Measurements from ENCODE around the gene ANO10.

ANO10 gene

DNA sequence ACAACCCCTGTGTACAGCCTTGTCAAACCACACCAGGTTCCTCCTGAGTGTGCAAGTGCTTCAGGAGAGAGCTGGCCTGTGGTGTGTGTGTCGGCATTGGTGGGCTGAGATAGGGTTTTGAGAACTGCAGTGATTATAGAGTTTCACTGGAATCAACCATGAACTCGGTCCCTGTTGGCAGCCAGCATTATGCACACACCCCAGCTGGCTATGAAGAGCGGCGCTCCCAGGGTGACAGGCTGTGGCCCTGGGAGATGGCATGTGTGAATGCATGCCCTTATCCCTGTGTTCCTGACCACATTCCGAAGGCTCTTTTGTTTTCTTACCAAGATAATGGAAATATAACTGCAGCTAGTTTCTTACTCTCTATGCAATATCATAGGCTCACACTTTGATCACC lies 233.6 kb downstream of the ANO10 start:
- H3K4me1 ChIP-seq: no peaks in the 10 kb centered on the region
- in situ Hi-C loops (cut with MboI; ENCODE audit: low sequenced_read_pairs): no loop called here
- no peaks in the 10 kb centered on the region for H3K36me3 ChIP-seq (replicated peaks)
- 0 out of 2 replicates have a peak, but pooled peaks cover 2% of the 10 kb centered on the region for H3K9me3 ChIP-seq
- H3K27me3 ChIP-seq (ENCODE audit: low read depth): no peaks in the 10 kb centered on the region
- DNase-seq (ENCODE audit: low spot score in 2 of 2): no peak
- no peak overlapping the region for H3K4me3 ChIP-seq

DNA sequence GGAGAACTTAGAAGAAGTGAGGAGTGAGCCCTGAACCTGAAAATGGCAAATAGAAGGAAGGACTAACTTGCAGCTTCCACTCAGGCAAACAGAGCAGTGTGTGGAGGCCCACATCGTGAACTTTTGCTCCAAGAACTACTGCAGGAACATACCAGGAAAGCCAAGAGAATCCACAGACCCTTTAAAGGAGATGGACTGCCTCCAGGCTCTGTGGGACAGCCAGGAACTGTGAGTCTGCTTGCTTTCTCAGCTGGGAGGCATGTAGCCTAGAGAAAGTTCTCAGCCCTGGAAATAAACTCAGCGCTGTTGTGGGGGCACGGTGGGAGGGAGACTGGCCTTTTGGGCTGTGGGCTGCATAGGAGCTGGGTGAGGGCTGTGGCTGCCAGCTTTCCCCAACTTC lies 242.5 kb downstream of the ANO10 start:
- no peaks in the 10 kb centered on the region for H3K27me3 ChIP-seq (ENCODE audit: low read depth)
- H3K4me3 ChIP-seq: no peak overlapping the region
- no peaks in the 10 kb centered on the region for H3K4me1 ChIP-seq
- in situ Hi-C loops (cut with MboI; ENCODE audit: low sequenced_read_pairs): no loop called here
- H3K9me3 ChIP-seq: no peaks in the 10 kb centered on the region
- H3K36me3 ChIP-seq (replicated peaks): no peaks in the 10 kb centered on the region
- no peak for DNase-seq (ENCODE audit: low spot score in 2 of 2)

DNA sequence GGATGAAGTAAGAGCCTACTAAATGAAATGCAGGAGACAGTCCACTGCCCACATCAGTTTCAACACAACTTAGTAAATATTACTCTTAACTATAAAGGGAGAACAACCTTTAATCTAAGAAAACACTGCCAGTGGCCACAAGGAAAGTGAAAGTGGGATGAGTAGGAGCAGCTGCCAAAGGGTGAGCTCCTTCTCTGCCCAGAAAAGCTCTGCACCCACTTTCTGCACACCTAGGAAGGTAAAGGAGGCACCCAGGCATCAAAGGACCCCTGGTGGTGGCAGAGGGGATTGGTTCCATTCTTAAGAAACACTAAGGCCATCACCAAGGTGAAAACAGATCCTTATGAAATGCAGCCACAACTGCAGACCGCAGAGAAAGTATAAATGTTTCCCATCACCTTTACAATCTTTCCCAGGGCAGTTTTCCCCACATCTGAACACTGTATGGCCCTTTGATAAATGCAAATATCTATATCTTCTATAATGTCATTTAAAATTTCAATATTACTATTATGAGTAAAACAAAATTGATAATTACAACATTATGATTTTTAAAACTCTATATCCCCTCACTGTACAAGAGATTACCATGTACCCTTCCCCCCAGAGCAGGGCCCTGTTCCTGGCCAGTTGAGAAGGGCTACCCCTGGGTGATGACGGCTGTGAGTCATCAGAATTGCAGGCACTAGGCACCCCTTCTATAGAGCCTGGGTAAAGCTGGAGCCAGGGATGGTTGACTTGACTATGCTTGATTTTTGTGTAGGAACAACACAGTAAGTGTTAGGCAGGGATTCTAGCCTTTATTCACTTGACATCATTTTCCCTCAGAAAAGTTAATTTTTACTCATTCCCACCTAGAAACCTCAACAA lies 243.5 kb downstream of the ANO10 start:
- in situ Hi-C loops (cut with MboI; ENCODE audit: low sequenced_read_pairs): no loop called here
- peak; percentile 36 to 64 for DNase-seq (ENCODE audit: low spot score in 2 of 2)
- Histone ChIP-seq H3K4me1 (no peaks in the 10 kb centered on the region), H3K9me3 (no peaks in the 10 kb centered on the region), H3K27me3 (ENCODE audit: low read depth) (no peaks in the 10 kb centered on the region), H3K4me3 (no peak overlapping the region), H3K36me3 (replicated peaks) (no peaks in the 10 kb centered on the region)

DNA sequence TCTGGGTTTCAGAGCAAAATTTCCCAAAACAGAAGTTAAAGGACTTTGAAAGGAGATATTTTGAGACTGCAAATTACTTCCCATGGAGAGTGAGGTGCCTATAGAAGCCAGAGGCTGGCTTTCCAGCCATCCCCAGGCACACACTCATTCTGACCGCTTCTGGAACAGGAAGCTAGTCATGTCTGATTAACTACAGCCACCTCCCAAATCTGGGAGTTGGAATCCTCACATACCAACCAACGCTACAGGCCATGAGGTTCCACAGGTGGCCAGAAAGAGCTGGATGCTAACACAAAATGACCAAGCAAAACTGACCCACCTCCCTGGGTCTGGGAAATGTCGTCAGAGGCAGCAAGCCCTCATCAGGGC lies 248.3 kb downstream of the ANO10 start:
- no peak for DNase-seq (ENCODE audit: low spot score in 2 of 2)
- in situ Hi-C loops (cut with MboI; ENCODE audit: low sequenced_read_pairs): no loop called here
- no peaks in the 10 kb centered on the region for H3K36me3 ChIP-seq (replicated peaks)
- H3K27me3 ChIP-seq (ENCODE audit: low read depth): no peaks in the 10 kb centered on the region
- no peak overlapping the region for H3K4me3 ChIP-seq
- H3K4me1 ChIP-seq: no peaks in the 10 kb centered on the region
- H3K9me3 ChIP-seq: no peaks in the 10 kb centered on the region

DNA sequence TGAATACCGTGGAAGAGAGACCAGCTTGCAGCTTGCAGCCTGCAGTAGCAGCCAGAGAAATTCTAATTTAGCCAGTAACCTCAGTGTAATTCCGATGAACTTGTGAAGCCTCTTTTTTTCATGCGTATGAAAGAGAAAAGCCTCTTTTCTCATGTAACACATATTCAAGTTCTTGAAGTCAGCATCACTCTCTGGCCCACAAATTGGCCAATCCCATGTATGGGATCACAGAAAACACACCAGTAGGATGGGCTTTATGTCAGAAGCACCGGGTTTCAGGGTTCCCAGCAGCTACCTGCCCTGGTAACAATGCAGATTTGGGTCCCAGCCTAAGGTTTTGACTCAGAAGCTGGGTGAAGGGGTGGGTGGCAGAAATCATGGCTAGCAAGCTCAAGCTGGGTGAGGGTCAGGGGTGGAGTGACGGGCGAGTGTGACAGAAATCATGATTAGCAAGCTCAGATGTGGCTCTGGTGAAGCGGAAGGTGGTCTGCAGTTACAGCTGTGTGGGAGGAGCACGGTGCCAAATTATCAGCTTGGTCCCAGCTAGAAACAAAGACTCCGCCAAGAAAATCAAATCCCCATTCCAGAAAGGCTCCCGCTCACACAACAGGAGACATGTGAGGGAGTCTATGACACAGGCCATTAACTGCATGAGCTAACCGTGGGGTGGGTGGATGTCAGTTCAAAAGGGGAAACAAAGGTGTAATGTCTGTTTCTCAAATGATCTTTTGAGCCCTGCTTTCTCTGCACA lies 248.8 kb downstream of the ANO10 start:
- in situ Hi-C loops (cut with MboI; ENCODE audit: low sequenced_read_pairs): no loop called here
- Histone ChIP-seq H3K4me1 (no peaks in the 10 kb centered on the region), H3K9me3 (no peaks in the 10 kb centered on the region), H3K27me3 (ENCODE audit: low read depth) (no peaks in the 10 kb centered on the region), H3K36me3 (replicated peaks) (no peaks in the 10 kb centered on the region), H3K4me3 (no peak overlapping the region)
- no peak for DNase-seq (ENCODE audit: low spot score in 2 of 2)

DNA sequence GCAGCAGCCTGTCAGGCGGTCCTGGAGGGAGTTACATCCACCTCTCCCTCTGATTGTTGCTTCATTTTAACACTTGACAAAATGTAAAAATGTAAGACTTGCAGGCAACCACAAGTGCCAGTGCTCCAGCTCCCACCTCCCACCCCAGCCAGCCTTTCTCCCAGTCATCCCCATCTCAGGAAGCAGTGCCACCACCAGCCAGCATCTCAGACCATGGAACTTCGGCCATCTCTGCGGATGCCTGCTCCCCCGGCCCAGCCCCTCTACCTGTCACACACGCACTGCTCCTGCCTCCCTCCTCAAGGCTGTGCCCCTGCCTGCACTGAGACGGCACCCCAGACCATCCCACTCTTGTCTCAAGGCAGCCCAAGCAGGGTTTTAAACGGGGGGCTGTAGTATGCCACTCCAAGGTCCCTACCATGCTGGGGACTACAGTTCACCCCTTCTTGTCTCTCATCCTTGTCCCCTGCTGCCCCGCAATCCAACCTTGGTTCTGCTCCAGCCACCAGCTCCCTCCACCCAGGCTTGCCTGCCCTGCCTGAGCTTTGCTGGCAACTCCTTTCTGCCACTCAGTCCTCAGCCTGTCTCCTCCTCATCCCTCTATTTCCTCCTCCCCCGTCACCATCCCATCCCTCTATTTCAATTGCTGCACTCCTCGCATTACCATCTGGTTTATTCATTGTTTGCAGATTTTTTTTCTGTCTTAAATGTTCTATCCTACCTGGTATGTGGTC lies 249.6 kb downstream of the ANO10 start:
- Histone ChIP-seq H3K36me3 (replicated peaks) (no peaks in the 10 kb centered on the region), H3K4me1 (no peaks in the 10 kb centered on the region), H3K4me3 (no peak overlapping the region), H3K27me3 (ENCODE audit: low read depth) (no peaks in the 10 kb centered on the region), H3K9me3 (no peaks in the 10 kb centered on the region)
- no peak for DNase-seq (ENCODE audit: low spot score in 2 of 2)
- in situ Hi-C loops (cut with MboI; ENCODE audit: low sequenced_read_pairs): no loop called here

DNA sequence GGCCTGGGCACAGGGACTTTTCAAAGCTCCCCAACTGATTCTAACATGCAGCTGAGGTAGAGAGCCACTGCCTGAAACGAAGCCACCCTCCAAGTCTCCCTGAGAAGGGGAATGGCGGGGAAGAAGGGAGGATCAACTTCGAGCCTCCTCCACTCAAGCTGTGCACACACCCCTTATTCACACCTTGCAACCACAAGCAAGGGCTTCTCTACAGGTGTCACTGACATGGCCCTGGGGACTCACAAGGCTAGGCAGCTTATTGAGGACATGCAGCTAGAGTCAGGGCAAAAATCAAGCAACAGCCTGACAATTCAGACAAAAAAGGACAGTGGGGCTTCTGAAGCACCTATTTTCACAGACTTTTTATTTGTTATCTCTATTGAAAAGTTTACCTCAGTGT lies 250.3 kb downstream of the ANO10 start:
- no peak overlapping the region for H3K4me3 ChIP-seq
- H3K27me3 ChIP-seq (ENCODE audit: low read depth): no peaks in the 10 kb centered on the region
- no peaks in the 10 kb centered on the region for H3K4me1 ChIP-seq
- in situ Hi-C loops (cut with MboI; ENCODE audit: low sequenced_read_pairs): no loop called here
- no peaks in the 10 kb centered on the region for H3K9me3 ChIP-seq
- no peaks in the 10 kb centered on the region for H3K36me3 ChIP-seq (replicated peaks)
- no peak for DNase-seq (ENCODE audit: low spot score in 2 of 2)

DNA sequence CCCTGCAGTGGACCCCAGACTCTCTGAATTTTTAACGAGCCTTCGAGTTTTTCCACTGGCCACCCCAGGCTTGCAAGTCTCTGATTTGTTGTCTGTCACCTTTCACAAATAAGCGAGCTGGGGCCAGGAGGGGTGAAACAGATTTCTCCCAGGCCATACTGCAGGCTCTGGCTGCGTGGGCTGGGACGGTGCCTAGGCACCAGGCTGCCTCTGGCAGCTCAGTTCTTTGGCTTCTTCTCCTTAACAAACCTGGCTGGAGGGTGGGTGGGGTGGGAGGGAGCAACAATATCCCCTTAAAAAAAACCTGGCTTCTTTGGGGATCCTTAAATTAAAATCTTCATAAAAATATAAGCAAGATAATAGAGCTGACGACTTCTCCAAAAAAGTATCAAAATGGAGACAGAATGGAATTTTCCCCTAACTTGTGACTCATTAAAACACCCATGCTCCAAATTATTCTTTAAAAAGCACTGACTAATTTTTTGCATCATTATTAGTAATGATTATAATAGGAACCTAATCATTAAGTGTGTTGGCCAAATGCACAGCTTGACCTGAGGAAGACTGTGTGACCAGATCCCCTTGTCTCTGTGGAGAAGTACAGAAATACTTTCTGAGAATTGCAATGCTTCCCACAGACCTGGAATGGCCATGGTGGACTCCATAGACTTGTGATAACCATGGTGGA lies 251.4 kb downstream of the ANO10 start:
- in situ Hi-C loops (cut with MboI; ENCODE audit: low sequenced_read_pairs): no loop called here

DNA sequence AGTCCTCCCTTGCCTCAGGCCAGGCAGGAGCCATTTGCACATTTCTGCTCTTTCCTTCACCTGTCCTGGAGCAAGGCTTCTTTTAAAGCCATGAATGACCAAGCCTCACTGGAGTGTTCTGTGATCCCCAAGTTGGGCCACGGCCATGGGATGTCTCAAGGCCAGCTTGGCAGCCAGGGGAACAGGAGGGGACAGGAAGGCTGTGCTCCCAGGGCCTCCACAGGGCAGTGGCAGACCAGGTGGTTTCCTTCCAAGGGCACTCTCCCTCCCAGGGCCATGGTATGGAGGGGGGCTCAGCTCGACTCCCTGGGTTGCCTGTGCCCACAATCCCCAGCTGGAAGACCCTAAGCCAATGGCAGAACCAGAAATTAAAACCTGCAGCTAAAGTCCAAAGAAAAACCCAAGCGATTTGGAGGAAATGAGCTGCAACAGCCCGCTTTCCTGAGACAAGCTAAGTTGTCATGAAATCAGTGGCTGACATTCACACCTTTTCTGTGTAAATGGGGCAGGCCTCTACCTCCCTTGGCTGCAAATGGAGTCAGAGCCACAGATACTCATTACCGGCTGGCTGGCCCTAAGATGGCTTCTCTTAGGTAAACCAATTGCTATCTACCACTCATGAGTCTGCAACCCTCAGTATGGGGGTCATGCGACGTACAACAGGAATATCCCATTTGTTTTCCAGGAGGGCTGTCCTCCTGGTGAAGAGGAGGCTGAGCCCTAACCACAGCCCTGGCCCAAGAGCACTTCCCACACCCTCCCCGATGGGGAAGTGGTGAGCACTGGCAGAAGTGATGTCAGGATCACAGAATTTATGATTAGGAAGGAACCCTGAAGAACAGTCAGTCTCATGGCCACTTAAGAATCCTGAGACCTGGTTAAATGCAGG lies 252.2 kb downstream of the ANO10 start:
- Histone ChIP-seq H3K4me1 (no peaks in the 10 kb centered on the region), H3K27me3 (ENCODE audit: low read depth) (no peaks in the 10 kb centered on the region), H3K36me3 (replicated peaks) (no peaks in the 10 kb centered on the region), H3K4me3 (no peak overlapping the region), H3K9me3 (no peaks in the 10 kb centered on the region)
- DNase-seq (ENCODE audit: low spot score in 2 of 2): no peak
- in situ Hi-C loops (cut with MboI; ENCODE audit: low sequenced_read_pairs): no loop called here

More for the DNA sequence above, 251.4 kb downstream of the ANO10 start:
- DNase-seq (ENCODE audit: low spot score in 2 of 2): no peak
- Histone ChIP-seq H3K4me1 (no peaks in the 10 kb centered on the region), H3K9me3 (no peaks in the 10 kb centered on the region), H3K36me3 (replicated peaks) (no peaks in the 10 kb centered on the region), H3K4me3 (no peak overlapping the region), H3K27me3 (ENCODE audit: low read depth) (no peaks in the 10 kb centered on the region)

DNA sequence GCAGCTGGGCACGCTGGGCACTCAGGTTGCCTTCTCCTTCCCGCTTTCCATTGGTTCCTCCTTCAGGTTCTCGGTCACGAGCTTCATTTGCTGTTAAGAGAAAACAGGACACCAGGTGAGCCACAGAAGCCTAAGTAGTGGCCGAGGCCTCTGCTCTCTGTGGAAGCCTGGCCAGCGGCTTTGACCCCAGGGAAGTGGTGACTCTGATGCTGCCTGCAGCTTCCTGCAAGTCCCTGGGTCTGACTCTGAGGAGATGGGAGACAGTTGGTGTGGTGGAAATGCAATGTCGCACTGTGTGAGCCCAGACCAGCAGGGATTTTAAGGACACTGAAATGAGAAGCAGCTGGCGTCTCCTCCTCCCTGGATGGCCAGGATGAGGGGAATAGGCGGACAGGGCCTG lies 254.9 kb downstream of the ANO10 start:
- Histone ChIP-seq H3K4me1 (no peaks in the 10 kb centered on the region), H3K36me3 (replicated peaks) (no peaks in the 10 kb centered on the region), H3K4me3 (no peak overlapping the region), H3K9me3 (no peaks in the 10 kb centered on the region), H3K27me3 (ENCODE audit: low read depth) (no peaks in the 10 kb centered on the region)
- in situ Hi-C loops (cut with MboI; ENCODE audit: low sequenced_read_pairs): no loop called here
- DNase-seq (ENCODE audit: low spot score in 2 of 2): no peak

DNA sequence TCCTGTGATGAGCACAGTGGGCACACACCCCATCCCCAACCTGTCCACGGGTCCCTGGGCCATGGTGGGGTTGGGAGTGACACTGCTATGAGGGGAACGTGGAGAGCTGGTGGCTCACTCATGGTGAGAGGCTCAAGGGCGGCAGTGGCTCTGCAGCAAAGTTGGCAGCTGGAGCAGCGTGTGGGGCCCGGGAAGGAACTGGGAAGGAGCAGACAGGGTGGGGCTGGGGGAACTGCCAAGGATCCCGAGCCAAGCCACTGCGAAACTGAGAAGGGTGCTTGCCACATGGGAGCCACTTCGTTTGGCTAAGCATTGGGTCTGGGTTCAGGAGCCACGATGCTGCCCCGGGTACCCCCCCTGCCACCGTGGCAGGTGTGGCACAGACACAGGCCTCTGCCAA lies 255.3 kb downstream of the ANO10 start:
- H3K4me3 ChIP-seq: no peak overlapping the region
- no peaks in the 10 kb centered on the region for H3K4me1 ChIP-seq
- no peaks in the 10 kb centered on the region for H3K36me3 ChIP-seq (replicated peaks)
- no peaks in the 10 kb centered on the region for H3K27me3 ChIP-seq (ENCODE audit: low read depth)
- in situ Hi-C loops (cut with MboI; ENCODE audit: low sequenced_read_pairs): no loop called here
- no peak for DNase-seq (ENCODE audit: low spot score in 2 of 2)
- H3K9me3 ChIP-seq: no peaks in the 10 kb centered on the region

DNA sequence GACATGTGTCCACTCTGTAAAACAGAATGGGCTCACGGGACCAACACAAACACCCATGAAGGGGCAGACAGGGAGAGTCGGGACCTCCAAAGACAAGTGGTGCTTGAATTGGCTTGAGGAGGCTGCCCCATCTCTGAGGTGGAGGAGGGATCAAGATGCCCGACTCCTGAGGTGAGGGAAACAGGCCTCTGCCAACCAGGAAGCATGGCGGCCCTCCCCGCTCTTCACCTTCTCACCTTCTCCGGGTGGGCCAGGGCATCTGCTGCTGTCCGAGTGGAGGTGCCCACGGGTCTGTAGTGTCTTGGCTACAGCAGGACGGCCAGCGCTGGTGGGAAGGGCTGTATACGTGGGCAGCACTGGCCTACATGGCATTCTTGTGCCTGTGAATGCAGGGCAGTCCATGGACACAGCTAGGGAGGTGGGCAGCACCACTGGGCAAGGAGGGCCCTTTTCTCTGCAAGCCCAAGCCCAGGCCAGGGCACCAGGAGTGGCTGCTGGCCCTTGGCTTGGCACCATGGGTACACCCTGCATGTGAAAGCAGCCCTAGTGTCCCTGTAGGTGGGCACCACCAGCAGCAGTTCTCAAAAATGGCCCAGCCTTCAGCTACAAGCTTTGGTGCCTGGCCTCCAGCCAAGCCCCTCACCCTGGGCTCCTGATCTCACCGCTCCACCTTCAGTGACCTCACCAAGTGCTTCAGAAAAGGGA lies 256.1 kb downstream of the ANO10 start:
- in situ Hi-C loops (cut with MboI; ENCODE audit: low sequenced_read_pairs): no loop called here
- no peaks in the 10 kb centered on the region for H3K27me3 ChIP-seq (ENCODE audit: low read depth)
- DNase-seq (ENCODE audit: low spot score in 2 of 2): no peak

More for the DNA sequence above, 256.1 kb downstream of the ANO10 start:
- Histone ChIP-seq H3K9me3 (no peaks in the 10 kb centered on the region), H3K4me1 (no peaks in the 10 kb centered on the region), H3K4me3 (no peak overlapping the region), H3K36me3 (replicated peaks) (no peaks in the 10 kb centered on the region)

Data from HAP-1 (cell line).